Activated CD4-positive, alpha-beta T cell treated with anti-CD3 and anti-CD28 coated beads for 36 hours (primary cell): ENCODE results near the gene INPP4B. TPM values are rescaled to one million over a fixed set of nuclear protein-coding genes. Genes with fewer than 3 reads are reported as not detected.

Experiments used
- ATAC-seq: fragments of 200-7000 bp; cut with Tn5 transposase; one replicate; pipeline ENCODE4 v1.10.0; 2021; ENCODE audit warnings: mild to moderate bottlenecking, moderate library complexity
- CTCF ChIA-PET: fragments of 350-600 bp; sonication (Branson Sonifier 250); formaldehyde crosslinking; loops from one replicate; lab custom pipeline; 2021; ENCODE audit warnings: antibody characterized with exemption; lab: Charles Lee
- POLR2A ChIA-PET: fragments of 350-600 bp; sonication (Branson Sonifier 250); formaldehyde crosslinking; loops from one replicate; lab custom pipeline; 2021; ENCODE audit warnings: antibody characterized with exemption, inconsistent platforms; lab: Charles Lee
- DNase-seq: peaks from one replicate; pipeline ENCODE4 v3.0.0-alpha.2; 2020
- H3K27ac Mint-ChIP-seq: one replicate; pipeline ENCODE4 v1.8.0; 2021; ENCODE audit warnings: mixed read lengths
- H3K27me3 Mint-ChIP-seq: one replicate; pipeline ENCODE4 v1.8.0; 2021; ENCODE audit warnings: mixed read lengths
- H3K36me3 Mint-ChIP-seq: one replicate; pipeline ENCODE4 v1.8.0; 2021; ENCODE audit warnings: low read depth, mixed read lengths
- H3K4me1 Mint-ChIP-seq: one replicate; pipeline ENCODE4 v1.8.0; 2021; ENCODE audit warnings: mixed read lengths
- H3K4me3 Mint-ChIP-seq: one replicate; pipeline ENCODE4 v1.8.0; 2021; ENCODE audit warnings: mild to moderate bottlenecking, moderate library complexity, mixed read lengths
- H3K9me3 Mint-ChIP-seq: one replicate; pipeline ENCODE4 v1.8.0; 2021; ENCODE audit warnings: low read depth, mixed read lengths
- intact Hi-C, 2 experiments: fragments of 100-400 bp; cut with DNase I in 1 of 2; cut with micrococcal nuclease in 1 of 2; formaldehyde crosslinking; loops; one replicate each; pipeline versions ENCODE4 v1.14.2 to v1.15.1; 2022 to 2024; cut with DNase I, micrococcal nuclease
- total RNA-seq, 2 experiments: library from RNA; stranded (reverse); gene quantifications; one replicate each; pipeline ENCODE4 v1.2.3, GENCODE V29; 2021

The INPP4B gene
- total RNA-seq, 2 experiments from 2014 or later: 66.6 to 70.7 TPM

GRCh38 chr4:142353149-142353738, 492.9 kb downstream of the INPP4B start:
- peak; percentile 20 for ATAC-seq
- intact Hi-C loops: loop anchor here (2.0 to 5.0 kb wide), 8 partner anchors 52 to 494 kb away; partner anchors contain the start of gene INPP4B (in 1 of the 2)
- Mint-ChIP-seq H3K4me1 (peaks cover 97% of the 10 kb centered on the region), H3K9me3 (no peaks in the 10 kb centered on the region), H3K27me3 (no peaks in the 10 kb centered on the region), H3K4me3 (peak overlapping the region; percentile 37), H3K27ac (peak overlapping the region; percentile 97), H3K36me3 (peaks cover 20% of the 10 kb centered on the region)
- DNase-seq: no peak
- ChIA-PET POLR2A (no interaction called here), CTCF (interaction anchor here (0.7 to 10.4 kb wide), 22 partner anchors 11 to 367 kb away, joined by 3 to 94 read pairs (median 5); no protein-coding TSS in a partner anchor)

- ATAC-seq (no peak), DNase-seq (no peak)
- intact Hi-C loops: loop anchor here (2.0 to 5.0 kb wide), 8 partner anchors 52 to 494 kb away; partner anchors contain the start of gene INPP4B (in 1 of the 2)
- POLR2A ChIA-PET: no interaction called here
- CTCF ChIA-PET: interaction anchor here (0.7 to 10.4 kb wide), 23 partner anchors 10 to 370 kb away, joined by 3 to 94 read pairs (median 5); no protein-coding TSS in a partner anchor
- Mint-ChIP-seq H3K27me3 (no peaks in the 10 kb centered on the region), H3K9me3 (no peaks in the 10 kb centered on the region), H3K4me1 (peaks cover 99% of the 10 kb centered on the region), H3K36me3 (peaks cover 22% of the 10 kb centered on the region), H3K4me3 (peak overlapping the region; percentile 29), H3K27ac (peak overlapping the region; percentile 97)
Observed at GRCh38 chr4:142352712-142353111, 493.4 kb downstream of the INPP4B start.

- H3K4me3 Mint-ChIP-seq: peak overlapping the region; percentile 54
- CTCF ChIA-PET: interaction anchor here (1.0 to 10.4 kb wide), 20 partner anchors 9 to 496 kb away, joined by 3 to 94 read pairs (median 5); no protein-coding TSS in a partner anchor
- no peaks in the 10 kb centered on the region for H3K9me3 Mint-ChIP-seq
- intact Hi-C loops: loop anchor here (2.0 to 5.0 kb wide), 8 partner anchors 53 to 495 kb away; partner anchors contain the start of gene INPP4B (in 1 of the 2)
- POLR2A ChIA-PET: interaction anchor here (0.7 to 1.2 kb wide), 2 partner anchors 215 to 368 kb away, joined by 3 read pairs; no protein-coding TSS in a partner anchor
- ATAC-seq (no peak), DNase-seq (no peak)
- peak overlapping the region; percentile 97 for H3K27ac Mint-ChIP-seq
- peaks cover 25% of the 10 kb centered on the region for H3K36me3 Mint-ChIP-seq
- peaks cover 97% of the 10 kb centered on the region for H3K4me1 Mint-ChIP-seq
- H3K27me3 Mint-ChIP-seq: no peaks in the 10 kb centered on the region
Observed at GRCh38 chr4:142351958-142352357, 494.1 kb downstream of the INPP4B start.

DNA sequence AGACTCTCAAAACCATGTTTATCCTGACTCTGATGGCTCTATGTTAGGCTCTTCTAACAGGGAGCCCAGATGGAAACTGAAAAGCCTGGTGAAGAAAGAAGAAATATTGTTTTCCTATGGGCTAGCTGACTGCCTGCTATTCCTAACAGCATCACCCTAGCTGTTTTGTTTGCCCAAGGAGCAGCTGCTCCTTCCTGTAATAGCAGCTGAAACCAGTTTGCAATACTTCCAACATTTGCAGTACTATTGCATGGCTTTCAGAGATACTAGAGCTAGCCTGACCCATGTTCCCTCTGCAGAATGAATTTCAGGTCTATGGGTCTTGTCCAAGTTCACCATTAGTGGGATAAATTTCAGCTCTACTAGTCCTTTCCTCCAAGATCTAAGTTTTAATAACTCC, 495.2 kb downstream of the INPP4B start:
- intact Hi-C loops: loop anchor here (5.0 kb wide), 4 partner anchors 224 to 491 kb away; no protein-coding TSS in a partner anchor
- Mint-ChIP-seq H3K9me3 (no peaks in the 10 kb centered on the region), H3K27ac (peak overlapping the region; percentile 97), H3K4me1 (peaks cover 96% of the 10 kb centered on the region), H3K4me3 (no peak overlapping the region), H3K36me3 (peaks cover 24% of the 10 kb centered on the region), H3K27me3 (no peaks in the 10 kb centered on the region)
- ChIA-PET CTCF (interaction anchor here (0.8 to 10.4 kb wide), 15 partner anchors 8 to 497 kb away, joined by 3 to 94 read pairs (median 3); no protein-coding TSS in a partner anchor), POLR2A (interaction anchor here (0.6 to 1.2 kb wide), 3 partner anchors 38 to 369 kb away, joined by 3 read pairs; no protein-coding TSS in a partner anchor)
- no peak for ATAC-seq
- DNase-seq: no peak

- intact Hi-C loops: no loop called here
- DNase-seq (no peak), ATAC-seq (no peak)
- Mint-ChIP-seq H3K27me3 (no peaks in the 10 kb centered on the region), H3K36me3 (peaks cover 26% of the 10 kb centered on the region), H3K4me1 (peaks cover 88% of the 10 kb centered on the region), H3K9me3 (no peaks in the 10 kb centered on the region), H3K27ac (peak overlapping the region; percentile 44), H3K4me3 (no peak overlapping the region)
- CTCF ChIA-PET: interaction anchor here (0.6 to 10.4 kb wide), 11 partner anchors 8 to 1218 kb away, joined by 3 to 94 read pairs (median 5); no protein-coding TSS in a partner anchor
- POLR2A ChIA-PET: no interaction called here
Observed at GRCh38 chr4:142348613-142349021, 497.5 kb downstream of the INPP4B start.

DNA sequence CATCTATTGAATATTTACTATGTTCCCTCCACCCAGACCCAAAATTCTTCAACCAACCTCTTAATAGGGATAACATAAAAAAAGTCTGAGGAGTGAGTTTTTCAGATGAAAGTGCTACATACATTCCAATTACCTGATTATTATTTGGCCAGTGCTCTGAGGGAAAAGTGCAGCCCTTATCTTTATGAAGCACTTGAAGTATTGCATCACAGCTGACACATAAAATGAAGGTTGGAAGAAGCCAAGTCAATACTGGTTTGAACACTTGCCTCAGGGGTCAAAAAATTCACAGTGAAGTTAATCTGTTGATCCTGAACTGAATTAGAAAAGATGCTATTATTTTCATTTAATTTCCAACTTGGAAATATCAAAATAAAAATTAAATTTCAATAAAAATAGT, 498.9 kb downstream of the INPP4B start:
- H3K27me3 Mint-ChIP-seq: no peaks in the 10 kb centered on the region
- peaks cover 84% of the 10 kb centered on the region for H3K4me1 Mint-ChIP-seq
- peaks cover 35% of the 10 kb centered on the region for H3K36me3 Mint-ChIP-seq
- ChIA-PET CTCF (interaction anchor here (1.4 to 10.4 kb wide), 4 partner anchors 9 to 71 kb away, joined by 5 to 94 read pairs (median 8); no protein-coding TSS in a partner anchor), POLR2A (no interaction called here)
- peak overlapping the region; percentile 34 for H3K4me3 Mint-ChIP-seq
- no peaks in the 10 kb centered on the region for H3K9me3 Mint-ChIP-seq
- no peak for ATAC-seq
- intact Hi-C loops: no loop called here
- peak overlapping the region; percentile 82 for H3K27ac Mint-ChIP-seq
- DNase-seq: no peak

DNA sequence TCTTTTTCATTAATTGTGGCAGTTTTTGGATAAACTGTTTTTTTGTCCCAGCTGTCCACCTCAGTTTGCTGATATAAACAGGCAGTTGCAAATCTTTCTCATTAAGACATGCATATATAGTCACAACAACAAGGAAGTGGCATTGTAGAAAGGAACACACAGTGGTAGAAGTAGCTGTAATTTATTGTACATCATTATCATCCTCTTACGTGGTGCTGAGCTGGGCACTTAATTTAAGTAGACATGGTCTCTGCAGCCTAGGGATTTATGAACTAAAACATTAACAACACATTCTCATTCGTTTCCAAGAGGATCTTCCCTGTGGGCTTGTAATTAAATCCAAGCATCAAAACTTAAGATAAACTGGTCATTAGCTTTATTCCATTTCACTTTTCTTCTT, 500.2 kb downstream of the INPP4B start:
- POLR2A ChIA-PET: no interaction called here
- Mint-ChIP-seq H3K4me1 (peaks cover 84% of the 10 kb centered on the region), H3K4me3 (peak overlapping the region; percentile 10), H3K36me3 (peaks cover 45% of the 10 kb centered on the region), H3K9me3 (no peaks in the 10 kb centered on the region), H3K27me3 (no peaks in the 10 kb centered on the region), H3K27ac (peak overlapping the region; percentile 58)
- CTCF ChIA-PET: interaction anchor here (0.6 to 7.9 kb wide), 5 partner anchors 7 to 495 kb away, joined by 3 to 53 read pairs (median 6); no protein-coding TSS in a partner anchor
- intact Hi-C loops: no loop called here
- ATAC-seq: no peak
- no peak for DNase-seq

DNA sequence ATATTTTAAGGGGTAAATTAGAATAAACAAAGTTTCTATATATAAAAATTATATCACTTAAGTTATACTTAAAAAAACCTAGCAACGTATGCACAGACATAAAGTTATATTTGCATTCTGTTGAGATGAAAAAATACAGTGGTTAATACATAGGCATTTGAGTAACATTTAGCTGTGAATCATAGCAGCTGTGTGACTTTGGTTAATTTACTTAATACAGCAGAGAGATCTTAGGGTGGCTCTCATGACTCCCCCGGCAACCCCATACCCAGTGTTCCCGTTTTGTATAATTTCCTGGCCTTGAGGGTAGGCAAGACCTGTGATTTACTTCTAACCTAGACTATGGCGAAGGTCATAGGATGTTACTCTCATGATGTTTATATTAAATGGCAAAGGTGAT, 504.8 kb downstream of the INPP4B start:
- DNase-seq (no peak), ATAC-seq (peak; percentile 58)
- Mint-ChIP-seq H3K27ac (no peak overlapping the region), H3K27me3 (no peaks in the 10 kb centered on the region), H3K4me3 (no peak overlapping the region), H3K9me3 (peaks cover 3% of the 10 kb centered on the region), H3K4me1 (peaks cover 61% of the 10 kb centered on the region), H3K36me3 (peaks cover 51% of the 10 kb centered on the region)
- CTCF ChIA-PET: interaction anchor here (1.1 to 7.9 kb wide), 2 partner anchors 12 to 38 kb away, joined by 3 to 53 read pairs; no protein-coding TSS in a partner anchor
- intact Hi-C loops: no loop called here
- POLR2A ChIA-PET: interaction anchor here (0.6 kb wide), 1 partner anchor 25 kb away, joined by 7 read pairs; no protein-coding TSS in a partner anchor

DNA sequence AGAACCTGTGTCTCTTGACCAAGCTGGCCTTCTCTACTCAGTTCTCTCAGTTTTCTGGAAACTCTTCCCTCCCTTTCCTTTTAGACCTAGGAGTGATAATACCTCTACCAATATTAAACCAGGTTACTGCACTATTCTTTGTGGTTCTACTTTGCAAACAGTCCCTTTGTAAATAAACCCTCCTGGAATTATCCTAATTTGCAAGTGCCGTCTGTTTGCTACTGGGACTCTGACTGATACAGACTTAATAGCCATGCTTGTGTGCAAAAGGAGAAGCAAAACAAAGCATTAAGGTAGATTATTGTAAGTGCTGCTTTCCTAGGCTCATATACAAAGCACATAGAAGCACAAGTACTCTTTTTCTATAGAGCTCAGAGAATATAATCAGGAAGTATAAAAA, 507.0 kb downstream of the INPP4B start:
- ATAC-seq: no peak
- POLR2A ChIA-PET: no interaction called here
- no peaks in the 10 kb centered on the region for H3K27me3 Mint-ChIP-seq

DNA sequence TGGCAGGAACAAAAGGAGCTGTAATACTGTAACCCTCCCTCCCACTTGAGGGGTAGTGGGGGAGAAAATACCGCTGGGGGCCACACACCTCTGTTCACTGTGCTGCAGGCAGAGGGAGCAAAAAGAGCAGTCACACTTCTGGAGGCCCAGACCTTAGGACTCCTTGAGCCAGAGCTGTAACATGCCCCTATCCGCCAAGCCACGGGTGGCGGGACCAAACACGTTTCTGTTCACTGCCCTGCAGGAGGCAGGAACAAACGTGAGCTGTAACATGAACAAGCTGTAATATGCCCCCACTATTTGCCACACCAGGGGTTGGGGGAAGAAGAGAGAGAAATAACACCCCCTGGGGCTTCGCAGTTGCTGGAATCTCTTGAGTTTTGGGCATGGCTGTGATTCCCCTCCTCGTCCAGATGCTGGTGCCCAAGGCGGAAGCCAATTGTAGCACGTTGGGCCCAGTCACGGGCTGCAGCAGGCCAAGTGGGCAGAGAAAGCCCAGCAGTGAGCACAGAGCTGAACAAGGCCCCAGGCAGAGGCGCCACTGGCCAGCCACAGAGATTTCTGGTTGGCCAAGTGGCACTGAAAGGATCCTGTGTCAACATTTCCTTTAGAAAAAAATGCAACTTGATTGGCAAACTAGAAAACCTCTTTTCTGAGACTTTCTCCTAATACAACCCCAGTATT, 509.7 kb downstream of the INPP4B start:
- H3K4me1 Mint-ChIP-seq: peaks cover 48% of the 10 kb centered on the region
- H3K9me3 Mint-ChIP-seq: peaks cover 11% of the 10 kb centered on the region
- POLR2A ChIA-PET: no interaction called here
- ATAC-seq: no peak
- intact Hi-C loops: no loop called here
- H3K27ac Mint-ChIP-seq: no peak overlapping the region
- H3K36me3 Mint-ChIP-seq: peaks cover 44% of the 10 kb centered on the region
- CTCF ChIA-PET: no interaction called here
- no peak overlapping the region for H3K4me3 Mint-ChIP-seq
- no peaks in the 10 kb centered on the region for H3K27me3 Mint-ChIP-seq
- DNase-seq: no peak

More for the DNA sequence above, 507.0 kb downstream of the INPP4B start:
- DNase-seq: no peak
- Mint-ChIP-seq H3K4me1 (peaks cover 52% of the 10 kb centered on the region), H3K9me3 (peaks cover 8% of the 10 kb centered on the region), H3K4me3 (no peak overlapping the region), H3K36me3 (peaks cover 52% of the 10 kb centered on the region), H3K27ac (peak overlapping the region; percentile 13)
- CTCF ChIA-PET: interaction anchor here (1.7 to 7.9 kb wide), 2 partner anchors 8 to 14 kb away, joined by 6 to 53 read pairs; no protein-coding TSS in a partner anchor
- intact Hi-C loops: no loop called here

DNA sequence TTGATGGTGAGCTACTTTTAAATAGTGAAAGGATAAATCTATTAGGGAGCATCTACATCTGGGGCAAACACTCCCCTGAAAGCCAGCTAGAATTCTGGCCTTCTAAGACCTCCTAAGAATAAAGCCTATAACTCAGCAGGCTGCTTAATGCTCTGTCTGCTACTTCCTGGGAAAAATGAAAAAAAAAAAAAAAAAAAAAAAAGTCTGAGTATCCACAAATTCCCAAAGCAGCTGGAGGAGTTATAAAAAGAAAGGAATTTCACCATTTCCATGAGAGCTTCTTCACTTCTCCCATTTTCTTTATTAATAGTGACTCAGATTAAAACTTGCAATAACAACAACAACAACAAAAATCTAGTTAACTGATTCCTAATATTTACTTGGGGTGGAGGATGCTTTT, 511.2 kb downstream of the INPP4B start:
- POLR2A ChIA-PET: interaction anchor here (0.7 kb wide), 1 partner anchor 48 kb away, joined by 5 read pairs; no protein-coding TSS in a partner anchor
- no peak overlapping the region for H3K27ac Mint-ChIP-seq
- no peak for ATAC-seq
- peaks cover 11% of the 10 kb centered on the region for H3K9me3 Mint-ChIP-seq
- DNase-seq: no peak
- H3K4me1 Mint-ChIP-seq: peaks cover 52% of the 10 kb centered on the region
- CTCF ChIA-PET: interaction anchor here (0.7 to 1.2 kb wide), 2 partner anchors 18 to 58 kb away, joined by 3 read pairs; no protein-coding TSS in a partner anchor
- peaks cover 45% of the 10 kb centered on the region for H3K36me3 Mint-ChIP-seq
- H3K4me3 Mint-ChIP-seq: no peak overlapping the region
- intact Hi-C loops: no loop called here
- no peaks in the 10 kb centered on the region for H3K27me3 Mint-ChIP-seq
